Measurements from ENCODE around the gene FRMD3. TPM values are rescaled to one million over a fixed set of nuclear protein-coding genes. Genes with fewer than 3 reads are reported as not detected.

The FRMD3 gene
- total RNA-seq, 1 experiment from 2014 or later = 1.4 TPM

DNA sequence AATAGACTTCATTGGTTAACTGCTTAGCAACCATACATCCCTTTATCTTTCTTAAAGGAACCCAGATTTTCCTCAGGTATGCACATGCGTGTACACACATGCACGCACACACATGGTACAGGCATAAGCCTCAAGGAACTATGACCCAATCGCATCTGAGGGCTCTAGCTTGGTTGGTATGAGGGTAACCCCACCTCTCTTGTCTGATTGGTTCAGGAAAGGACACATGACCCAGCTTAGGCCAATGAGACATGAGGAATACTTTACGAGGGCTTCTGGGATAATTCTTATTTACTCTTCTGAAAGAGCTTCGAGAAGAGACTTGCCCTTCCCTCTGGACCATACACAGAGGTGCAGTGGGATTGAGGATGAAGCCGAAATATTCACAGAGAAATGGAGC, 141.9 kb downstream of the FRMD3 start:
- H3K9me3 Mint-ChIP-seq = peaks cover 18% of the 10 kb centered on the region
- DNase-seq (ENCODE audit: low spot score) (no peak), ATAC-seq (no peak)
- H3K36me3 Mint-ChIP-seq = peaks cover 4% of the 10 kb centered on the region; the same call in 1 of the 2 replicates
- no peak overlapping the region for H3K27ac Mint-ChIP-seq
- POLR2A ChIA-PET = no interaction called here
- H3K27me3 Mint-ChIP-seq (ENCODE audit: low read depth) = no peaks in the 10 kb centered on the region
- no peak overlapping the region for H3K4me3 Mint-ChIP-seq
- TF ChIP-seq, protein P1, sequence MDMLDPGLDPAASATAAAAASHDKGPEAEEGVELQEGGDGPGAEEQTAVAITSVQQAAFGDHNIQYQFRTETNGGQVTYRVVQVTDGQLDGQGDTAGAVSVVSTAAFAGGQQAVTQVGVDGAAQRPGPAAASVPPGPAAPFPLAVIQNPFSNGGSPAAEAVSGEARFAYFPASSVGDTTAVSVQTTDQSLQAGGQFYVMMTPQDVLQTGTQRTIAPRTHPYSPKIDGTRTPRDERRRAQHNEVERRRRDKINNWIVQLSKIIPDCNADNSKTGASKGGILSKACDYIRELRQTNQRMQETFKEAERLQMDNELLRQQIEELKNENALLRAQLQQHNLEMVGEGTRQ (CRISPR knock-in tag; IDR thresholded peaks at IDR 0.05) = peak; percentile 23; the same call in 1 of the 2 replicates
- TF ChIP-seq FOXJ3 (CRISPR knock-in tag; IDR thresholded peaks at IDR 0.05; ENCODE audit: borderline replicate concordance) = no peak
- TF ChIP-seq RORB (CRISPR knock-in tag; IDR thresholded peaks at IDR 0.05) = no peak
- no peak for TF ChIP-seq JUN (CRISPR knock-in tag; IDR thresholded peaks at IDR 0.05)
- TF ChIP-seq TCF7 (CRISPR knock-in tag; IDR thresholded peaks at IDR 0.05; ENCODE audit: low read depth) = no peak
- TF ChIP-seq SMAD4 (CRISPR knock-in tag; IDR thresholded peaks at IDR 0.05) = no peak
- TF ChIP-seq, protein P2, sequence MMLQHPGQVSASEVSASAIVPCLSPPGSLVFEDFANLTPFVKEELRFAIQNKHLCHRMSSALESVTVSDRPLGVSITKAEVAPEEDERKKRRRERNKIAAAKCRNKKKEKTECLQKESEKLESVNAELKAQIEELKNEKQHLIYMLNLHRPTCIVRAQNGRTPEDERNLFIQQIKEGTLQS (CRISPR knock-in tag; conservative IDR thresholded peaks at IDR 0.05) = no peak
- H3K4me1 Mint-ChIP-seq = no peaks in the 10 kb centered on the region
- CTCF ChIA-PET = interaction anchor here (1.5 kb wide), 1 partner anchor 62 kb away, joined by 3 read pairs; no protein-coding TSS in a partner anchor

GRCh38 chr9:83392228-83392627, 146.0 kb downstream of the FRMD3 start:
- TF ChIP-seq SMAD3 (CRISPR knock-in tag; IDR thresholded peaks at IDR 0.05; ENCODE audit: borderline replicate concordance) = no peak
- ATAC-seq (no peak), DNase-seq (ENCODE audit: low spot score) (no peak)
- Mint-ChIP-seq H3K9me3 (peaks cover 12% of the 10 kb centered on the region), H3K36me3 (no peaks in the 10 kb centered on the region), H3K4me1 (no peaks in the 10 kb centered on the region), H3K27me3 (ENCODE audit: low read depth) (no peaks in the 10 kb centered on the region), H3K27ac (no peak overlapping the region), H3K4me3 (no peak overlapping the region)
- CTCF ChIA-PET = interaction anchor here (1.5 kb wide), 1 partner anchor 58 kb away, joined by 4 read pairs; no protein-coding TSS in a partner anchor
- POLR2A ChIA-PET = no interaction called here

DNA sequence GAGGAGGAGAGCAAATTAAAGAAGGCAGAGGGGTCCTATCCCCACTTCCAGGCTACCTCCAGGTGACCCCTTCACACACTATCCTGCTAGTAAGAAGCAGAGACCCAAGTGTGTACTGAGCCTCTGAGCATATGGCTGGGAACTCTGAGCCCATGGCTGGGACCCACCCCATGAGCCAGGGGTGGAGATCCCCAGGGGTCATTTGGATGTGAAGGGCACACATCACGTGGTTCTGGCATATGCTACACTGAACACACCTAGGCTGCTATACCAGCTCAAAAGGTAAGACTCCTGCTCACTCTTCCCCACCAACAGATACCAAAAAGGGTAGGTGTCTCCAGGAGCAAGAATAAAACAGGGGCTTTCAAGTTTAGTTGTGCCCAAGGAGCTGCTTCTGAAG, 149.9 kb downstream of the FRMD3 start:
- DNase-seq (ENCODE audit: low spot score) (no peak), ATAC-seq (no peak)
- POLR2A ChIA-PET = no interaction called here
- no peaks in the 10 kb centered on the region for H3K4me1 Mint-ChIP-seq
- H3K36me3 Mint-ChIP-seq = no peaks in the 10 kb centered on the region; the same call in 1 of the 2 replicates
- no peak overlapping the region for H3K27ac Mint-ChIP-seq
- CTCF ChIA-PET = no interaction called here
- H3K27me3 Mint-ChIP-seq (ENCODE audit: low read depth) = no peaks in the 10 kb centered on the region
- peaks cover 11% of the 10 kb centered on the region for H3K9me3 Mint-ChIP-seq
- H3K4me3 Mint-ChIP-seq = no peak overlapping the region
- TF ChIP-seq PRDM15 (CRISPR knock-in tag; IDR thresholded peaks at IDR 0.05) (no peak), ZNF532 (CRISPR knock-in tag; IDR thresholded peaks at IDR 0.05; ENCODE audit: borderline replicate concordance) (no peak), ATF1 (CRISPR knock-in tag; IDR thresholded peaks at IDR 0.05) (no peak), OVOL2 (CRISPR knock-in tag; IDR thresholded peaks at IDR 0.05; ENCODE audit: borderline replicate concordance) (no peak), TEAD1 (CRISPR knock-in tag; IDR thresholded peaks at IDR 0.05) (no peak), ZNF219 (CRISPR knock-in tag; IDR thresholded peaks at IDR 0.05; ENCODE audit: borderline replicate concordance) (no peak), FOXJ3 (CRISPR knock-in tag; IDR thresholded peaks at IDR 0.05; ENCODE audit: borderline replicate concordance) (no peak)
- TF ChIP-seq, protein P1 (CRISPR knock-in tag; IDR thresholded peaks at IDR 0.05) = no peak
- TF ChIP-seq, protein P2 (CRISPR knock-in tag; conservative IDR thresholded peaks at IDR 0.05) = no peak

Data from WTC11 (cell line).